Transverse colon (tissue), 4 donors: Measurements from ENCODE around the gene PCDHGA4. TPM values are rescaled to one million over a fixed set of nuclear protein-coding genes. Genes with fewer than 3 reads are reported as not detected.

ENCODE experiments used
- DNase-seq: peaks from one replicate; pipeline ENCODE4 v3.0.0-alpha.2; 2019
- H3K27ac ChIP-seq, 4 donors: fragments of 200-600 bp; sonication (generic); 2 replicates each; pipeline ENCODE4 v1.5.1; 2016 to 2018; ENCODE audit warnings: inconsistent platforms in 4 of 4
- H3K27me3 ChIP-seq: fragments of 200-600 bp; sonication (generic); 2 replicates; pipeline ENCODE4 v1.5.1; 2017; ENCODE audit warnings: inconsistent platforms
- H3K36me3 ChIP-seq, 4 donors: fragments of 200-600 bp; sonication (generic); 2 replicates each; pipeline ENCODE4 v1.5.1; 2017 to 2019; ENCODE audit warnings: inconsistent platforms in 4 of 4
- H3K4me1 ChIP-seq, 4 donors: fragments of 200-600 bp; sonication (generic); 2 replicates each; pipeline ENCODE4 v1.5.1; 2017 to 2020; ENCODE audit warnings: inconsistent platforms in 4 of 4
- H3K4me3 ChIP-seq, 4 donors: fragments of 200-600 bp; sonication (generic); 1 replicate in 1 of 4; 2 replicates in 3 of 4; pipeline versions ENCODE4 v1.5.1 to v1.6.1; 2017 to 2019; ENCODE audit warnings: inconsistent platforms in 4 of 4
- H3K9me3 ChIP-seq, 2 donors: fragments of 200-600 bp; sonication (generic); 2 replicates each; pipeline ENCODE4 v1.5.1; 2017 to 2019; ENCODE audit warnings: inconsistent platforms in 2 of 2
- CTCF ChIP-seq, 5 experiments: fragments of 200-600 bp in 3 of 5; fragments of 450-650 bp in 2 of 5; sonication (generic) in 3 of 5; IDR thresholded peaks; 1 replicate in 2 of 5; 2 replicates in 3 of 5; pipeline ENCODE4 v1.5.1; 2016 to 2017; ENCODE audit warnings: antibody characterized with exemption in 5 of 5, inconsistent platforms in 3 of 5, mild to moderate bottlenecking in 2 of 5, moderate library complexity in 1 of 5
- EP300 ChIP-seq: sonication (generic); formaldehyde crosslinking; IDR thresholded peaks from one replicate; pipeline ENCODE4 v1.6.1; 2017; ENCODE audit warnings: antibody characterized with exemption, low read depth
- POLR2A ChIP-seq: fragments of 450-650 bp; IDR thresholded peaks from one replicate; pipeline ENCODE4 v1.6.1; 2016; ENCODE audit warnings: antibody characterized with exemption, mild to moderate bottlenecking, moderate library complexity
- POLR2AphosphoS5 ChIP-seq, 3 donors: sonication (generic); formaldehyde crosslinking; IDR thresholded peaks; one replicate each; pipeline ENCODE4 v1.6.1; 2016; ENCODE audit warnings: antibody characterized with exemption in 3 of 3
- WGBS, 2 donors: methylation state at CpG; one replicate each; pipeline ENCODE4 v1.1.5; 2018; ENCODE audit warnings: low coverage in 1 of 2; 5-methylcytosine and 5-hydroxymethylcytosine counted together
- in situ Hi-C, 4 donors: fragments of 200-750 bp; cut with MboI; loops; one replicate each; pipeline versions ENCODE4 v1.15.0 to v1.15.1; 2017; ENCODE audit warnings: low sequenced_read_pairs in 3 of 4, low pct_ligation_motif_present in 1 of 4, low pct_unique_long_range_greater_than_20kb in 1 of 4
- intact Hi-C: fragments of 100-400 bp; cut with DNase I; formaldehyde crosslinking; loops from one replicate; pipeline ENCODE4 v1.15.1; 2023; ENCODE audit warnings: low total_unique reads
- total RNA-seq, 4 donors: library from RNA; depleted of rRNA; stranded (reverse); fragments of >200 nt; gene quantifications; one replicate each; pipeline ENCODE4 v1.1.0, GENCODE V29; 2016

Gene PCDHGA4
- total RNA-seq, 4 donors from 2014 or later, result 1.4 to 18.0 (median 1.6) TPM; not detected in 1

- in situ Hi-C loops, result loop anchor here in 1 of 4 donors (25.0 kb wide), 1 partner anchor 211 kb away; no protein-coding TSS in a partner anchor
- no peak for TF ChIP-seq EP300
- TF ChIP-seq CTCF (IDR thresholded peaks at IDR 0.05), result no peak
- no peak for TF ChIP-seq POLR2A
- no peak for TF ChIP-seq POLR2AphosphoS5 (IDR thresholded peaks at IDR 0.05)
- intact Hi-C loops, result no loop called here
- no peaks in the 10 kb centered on the region for H3K36me3 ChIP-seq
- no peak for DNase-seq
- 87% methylated on average over 35 of the region's 36 CpGs; no CpG with 5 or more reads in 1 of the 2 donors for WGBS, 2 donors
- H3K9me3 ChIP-seq, result peaks cover 22 to 65% of the 10 kb centered on the region in 2 donors
- no peak overlapping the region for H3K27ac ChIP-seq
- H3K4me1 ChIP-seq, result no peaks in the 10 kb centered on the region
- H3K4me3 ChIP-seq, result no peak overlapping the region
- H3K27me3 ChIP-seq, result peaks cover 15% of the 10 kb centered on the region
Measured at GRCh38 chr5:141351591-141351990, 3.2 kb upstream of the PCDHGA4 start.

- in situ Hi-C loops, result loop anchor here in 1 of 4 donors (25.0 kb wide), 1 partner anchor 207 kb away; no protein-coding TSS in a partner anchor
- Histone ChIP-seq H3K27me3 (peaks cover 18% of the 10 kb centered on the region), H3K4me3 (no peak overlapping the region), H3K27ac (no peak overlapping the region), H3K4me1 (no peaks in the 10 kb centered on the region), H3K36me3 (no peaks in the 10 kb centered on the region), H3K9me3 (peaks cover 43 to 77% of the 10 kb centered on the region in 2 donors)
- intact Hi-C loops, result no loop called here
- TF ChIP-seq EP300 (no peak), POLR2A (no peak), POLR2AphosphoS5 (IDR thresholded peaks at IDR 0.05) (no peak), CTCF (IDR thresholded peaks at IDR 0.05) (no peak)
- no peak for DNase-seq
- 77 to 85% methylated on average over 20 to 24 of the region's 24 CpGs for WGBS, 2 donors
Measured at GRCh38 chr5:141355641-141356040, 820 bp downstream of the PCDHGA4 start.

- no peak for TF ChIP-seq EP300
- no peak for TF ChIP-seq POLR2AphosphoS5 (IDR thresholded peaks at IDR 0.05)
- no peak for TF ChIP-seq CTCF (IDR thresholded peaks at IDR 0.05)
- no peak for TF ChIP-seq POLR2A
- in situ Hi-C loops, result loop anchor here in 1 of 4 donors (25.0 kb wide), 1 partner anchor 206 kb away; no protein-coding TSS in a partner anchor
- H3K4me1 ChIP-seq, result no peaks in the 10 kb centered on the region
- no peak overlapping the region for H3K27ac ChIP-seq
- DNase-seq, result no peak
- no peak overlapping the region for H3K4me3 ChIP-seq
- intact Hi-C loops, result no loop called here
- H3K27me3 ChIP-seq, result peaks cover 13% of the 10 kb centered on the region
- H3K9me3 ChIP-seq, result peaks cover 42 to 79% of the 10 kb centered on the region in 2 donors
- 75 to 76% methylated on average over 5 of the region's 5 CpGs for WGBS, 2 donors
- H3K36me3 ChIP-seq, result no peaks in the 10 kb centered on the region
Measured at GRCh38 chr5:141356133-141356532, 1.3 kb downstream of the PCDHGA4 start.

GRCh38 chr5:141356950-141357349, 2.1 kb downstream of the PCDHGA4 start:
- peaks cover 41 to 79% of the 10 kb centered on the region in 2 donors for H3K9me3 ChIP-seq
- in situ Hi-C loops, result loop anchor here in 1 of 4 donors (25.0 kb wide), 1 partner anchor 205 kb away; no protein-coding TSS in a partner anchor
- no peak overlapping the region for H3K4me3 ChIP-seq
- DNase-seq, result no peak
- no peaks in the 10 kb centered on the region for H3K36me3 ChIP-seq
- WGBS, 2 donors, result 74% methylated on average over 17 of the region's 19 CpGs; no CpG with 5 or more reads in 1 of the 2 donors
- H3K27me3 ChIP-seq, result peaks cover 10% of the 10 kb centered on the region
- TF ChIP-seq CTCF (IDR thresholded peaks at IDR 0.05) (no peak), EP300 (no peak), POLR2A (no peak), POLR2AphosphoS5 (IDR thresholded peaks at IDR 0.05) (no peak)
- H3K27ac ChIP-seq, result no peak overlapping the region
- no peaks in the 10 kb centered on the region for H3K4me1 ChIP-seq
- intact Hi-C loops, result no loop called here
